HEK293 (cell line): ENCODE measurements around the gene ALOXE3.

Experiments used
- AEBP2 ChIP-seq: fragments of 450-650 bp; formaldehyde crosslinking; IDR thresholded peaks from 2 replicates; pipeline ENCODE4 v1.5.1; 2016; ENCODE audit warnings: missing biosample characterization, missing genetic modification characterization, borderline replicate concordance
- BCL11B ChIP-seq: fragments of 450-650 bp; formaldehyde crosslinking; IDR thresholded peaks from 2 replicates; pipeline ENCODE4 v1.5.1; 2016; ENCODE audit warnings: low read depth, missing biosample characterization, missing genetic modification characterization
- SP7 ChIP-seq: fragments of 450-650 bp; formaldehyde crosslinking; IDR thresholded peaks from 2 replicates; pipeline ENCODE4 v1.5.1; 2016; ENCODE audit warnings: missing biosample characterization, missing genetic modification characterization
- TCF7L2 ChIP-seq: IDR thresholded peaks from 2 replicates; pipeline ENCODE4 v1.6.1; 2011; ENCODE audit warnings: low read depth, mild to moderate bottlenecking, inconsistent platforms, low read length, moderate library complexity, borderline replicate concordance
- YY2 ChIP-seq: fragments of 450-650 bp; formaldehyde crosslinking; IDR thresholded peaks from 2 replicates; pipeline ENCODE4 v1.5.1; 2016; ENCODE audit warnings: missing biosample characterization, missing genetic modification characterization
- ZBTB17 ChIP-seq: fragments of 450-650 bp; formaldehyde crosslinking; IDR thresholded peaks from 2 replicates; pipeline ENCODE4 v1.5.1; 2016; ENCODE audit warnings: missing biosample characterization, missing genetic modification characterization
- ZBTB7A ChIP-seq: fragments of 450-650 bp; formaldehyde crosslinking; IDR thresholded peaks from 2 replicates; pipeline ENCODE4 v1.5.1; 2016; ENCODE audit warnings: low read depth, missing biosample characterization, missing genetic modification characterization
- ZNF114 ChIP-seq: fragments of 450-650 bp; formaldehyde crosslinking; IDR thresholded peaks from 2 replicates; pipeline ENCODE4 v1.5.0; 2017; ENCODE audit warnings: missing biosample characterization, missing genetic modification characterization
- ZNF133 ChIP-seq: fragments of 450-650 bp; formaldehyde crosslinking; IDR thresholded peaks from 2 replicates; pipeline ENCODE4 v1.5.1; 2016; ENCODE audit warnings: missing biosample characterization, missing genetic modification characterization
- ZNF211 ChIP-seq: fragments of 450-650 bp; formaldehyde crosslinking; IDR thresholded peaks from 2 replicates; pipeline ENCODE4 v1.5.1; 2016; ENCODE audit warnings: low read depth, missing biosample characterization, missing genetic modification characterization
- ZNF280D ChIP-seq: fragments of 450-650 bp; formaldehyde crosslinking; IDR thresholded peaks from 2 replicates; pipeline ENCODE4 v1.5.1; 2016; ENCODE audit warnings: missing biosample characterization, missing genetic modification characterization
- ZNF335 ChIP-seq: fragments of 450-650 bp; formaldehyde crosslinking; conservative IDR thresholded peaks from 2 replicates; pipeline ENCODE4 v1.5.1; 2016; ENCODE audit warnings: missing biosample characterization, missing genetic modification characterization
- ZNF366 ChIP-seq: fragments of 450-650 bp; formaldehyde crosslinking; conservative IDR thresholded peaks from 2 replicates; pipeline ENCODE4 v1.5.1; 2016; ENCODE audit warnings: missing biosample characterization, missing genetic modification characterization
- ZNF398 ChIP-seq: fragments of 450-650 bp; formaldehyde crosslinking; IDR thresholded peaks from 2 replicates; pipeline ENCODE4 v1.5.1; 2017; ENCODE audit warnings: missing biosample characterization, missing genetic modification characterization
- ZNF404 ChIP-seq: fragments of 450-650 bp; formaldehyde crosslinking; IDR thresholded peaks from 2 replicates; pipeline ENCODE4 v1.5.1; 2017; ENCODE audit warnings: missing biosample characterization, missing genetic modification characterization
- ZNF423 ChIP-seq: fragments of 450-650 bp; formaldehyde crosslinking; IDR thresholded peaks from 2 replicates; pipeline ENCODE4 v1.5.1; 2016; ENCODE audit warnings: missing biosample characterization, missing genetic modification characterization
- ZNF488 ChIP-seq: fragments of 450-650 bp; formaldehyde crosslinking; IDR thresholded peaks from 2 replicates; pipeline ENCODE4 v1.5.1; 2016; ENCODE audit warnings: missing biosample characterization, missing genetic modification characterization
- ZNF518A ChIP-seq: fragments of 450-650 bp; formaldehyde crosslinking; conservative IDR thresholded peaks from 2 replicates; pipeline ENCODE4 v1.5.1; 2016; ENCODE audit warnings: low read depth, missing biosample characterization, missing genetic modification characterization
- ZNF548 ChIP-seq: fragments of 450-650 bp; formaldehyde crosslinking; IDR thresholded peaks from 2 replicates; pipeline ENCODE4 v1.5.1; 2016; ENCODE audit warnings: missing biosample characterization, missing genetic modification characterization
- ZNF610 ChIP-seq: fragments of 450-650 bp; formaldehyde crosslinking; IDR thresholded peaks from 2 replicates; pipeline ENCODE4 v1.5.1; 2016; ENCODE audit warnings: missing biosample characterization, missing genetic modification characterization, borderline replicate concordance
- ZNF624 ChIP-seq: fragments of 450-650 bp; formaldehyde crosslinking; IDR thresholded peaks from 2 replicates; pipeline ENCODE4 v1.5.1; 2017; ENCODE audit warnings: missing biosample characterization, missing genetic modification characterization
- ZNF639 ChIP-seq: fragments of 450-650 bp; formaldehyde crosslinking; IDR thresholded peaks from 2 replicates; pipeline ENCODE4 v1.5.1; 2016; ENCODE audit warnings: missing biosample characterization, missing genetic modification characterization
- ZNF677 ChIP-seq: fragments of 450-650 bp; IDR thresholded peaks from 2 replicates; pipeline ENCODE4 v1.5.0; 2018; ENCODE audit warnings: missing biosample characterization, mild to moderate bottlenecking, missing genetic modification characterization, moderate library complexity
- ZNF843 ChIP-seq: fragments of 450-650 bp; formaldehyde crosslinking; IDR thresholded peaks from 2 replicates; pipeline ENCODE4 v1.5.1; 2016; ENCODE audit warnings: missing biosample characterization, missing genetic modification characterization
- ZSCAN4 ChIP-seq: fragments of 450-650 bp; formaldehyde crosslinking; IDR thresholded peaks from 2 replicates; pipeline ENCODE4 v1.5.1; 2017; ENCODE audit warnings: missing biosample characterization, missing genetic modification characterization

Gene ALOXE3

GRCh38 chr17:8062807-8063483, 55.4 kb downstream of the ALOXE3 start (continued):
- TF ChIP-seq ZNF518A (tag by site-specific recombination), result no peak
- no peak for TF ChIP-seq ZNF211
- no peak for TF ChIP-seq TCF7L2
- no peak for TF ChIP-seq AEBP2 (tag by site-specific recombination)
- TF ChIP-seq ZNF624 (tag by site-specific recombination), result no peak
- TF ChIP-seq ZNF335 (tag by site-specific recombination), result peak; percentile 54
- no peak for TF ChIP-seq ZNF404
- TF ChIP-seq ZNF280D (tag by site-specific recombination), result no peak
- TF ChIP-seq ZNF423 (tag by site-specific recombination), result no peak
- TF ChIP-seq ZNF677 (tag by site-specific recombination), result no peak
- TF ChIP-seq ZNF114 (tag by site-specific recombination), result no peak
- TF ChIP-seq ZNF843, result peak; percentile 86
- peak; percentile 57; the same call in 1 of the 2 replicates for TF ChIP-seq ZNF366
- peak; percentile 62; the same call in 1 of the 2 replicates for TF ChIP-seq ZNF639 (tag by site-specific recombination)
- no peak for TF ChIP-seq ZNF610 (tag by site-specific recombination)
- no peak for TF ChIP-seq YY2 (tag by site-specific recombination)
- TF ChIP-seq ZNF548 (tag by site-specific recombination), result no peak
- peak; percentile 89 for TF ChIP-seq SP7 (tag by site-specific recombination)
- TF ChIP-seq ZNF398, result no peak
- no peak for TF ChIP-seq ZSCAN4 (tag by site-specific recombination)
- TF ChIP-seq ZBTB7A (tag by site-specific recombination), result no peak
- TF ChIP-seq ZBTB17, result peak; percentile 54
- no peak for TF ChIP-seq ZNF133
- no peak for TF ChIP-seq ZNF488 (tag by site-specific recombination)
- TF ChIP-seq BCL11B, result no peak
